Measurements from ENCODE around the gene GATA5. TPM values are rescaled to one million over a fixed set of nuclear protein-coding genes. Genes with fewer than 3 reads are reported as not detected.

Gene GATA5
- total and polyA plus RNA-seq, 3 experiments from 2014 or later: not detected

GRCh38 chr20:62482974-62483373 lies 7.2 kb upstream of the GATA5 start:
- Mint-ChIP-seq H3K9me3 (no peaks in the 10 kb centered on the region), H3K27me3 (peaks cover 39 to 66% of the 10 kb centered on the region in 2 donors), H3K4me1 (peaks cover 0 to 18% (median 5%) of the 10 kb centered on the region in 3 donors), H3K36me3 (no peaks in the 10 kb centered on the region), H3K27ac (no peak overlapping the region), H3K4me3 (no peak overlapping the region)
- ChIA-PET POLR2A (no interaction called here), CTCF (no interaction called here)
- Histone ChIP-seq H3K4me3 (ENCODE audit: low read length) (no peak overlapping the region), H3K27ac (ENCODE audit: low read depth, low read length) (no peak overlapping the region), H3K9me3 (ENCODE audit: low read length) (no peaks in the 10 kb centered on the region), H3K27me3 (ENCODE audit: insufficient read depth, low read length, poor library complexity, severe bottlenecking) (peaks cover 8% of the 10 kb centered on the region), H3K36me3 (ENCODE audit: insufficient read depth, low read length) (no peaks in the 10 kb centered on the region), H3K4me1 (ENCODE audit: insufficient read depth, low read length) (no peaks in the 10 kb centered on the region)
- DNase-seq: no peak

GRCh38 chr20:62482146-62482809 lies 6.5 kb upstream of the GATA5 start:
- ChIA-PET CTCF (interaction anchor here (1.0 kb wide), 1 partner anchor 17 kb away, joined by 5 read pairs; no protein-coding TSS in a partner anchor), POLR2A (no interaction called here)
- H3K4me3 Mint-ChIP-seq: peak overlapping the region in 1 of 7 donors; percentile 23
- H3K36me3 ChIP-seq (ENCODE audit: insufficient read depth, low read length): no peaks in the 10 kb centered on the region
- H3K4me1 Mint-ChIP-seq: peaks cover 0 to 18% (median 5%) of the 10 kb centered on the region in 3 donors
- no peaks in the 10 kb centered on the region for H3K36me3 Mint-ChIP-seq
- H3K27me3 ChIP-seq (ENCODE audit: insufficient read depth, low read length, poor library complexity, severe bottlenecking): peaks cover 8% of the 10 kb centered on the region
- H3K9me3 ChIP-seq (ENCODE audit: low read length): no peaks in the 10 kb centered on the region
- H3K4me1 ChIP-seq (ENCODE audit: insufficient read depth, low read length): no peaks in the 10 kb centered on the region
- H3K27ac Mint-ChIP-seq: no peak overlapping the region
- H3K9me3 Mint-ChIP-seq: no peaks in the 10 kb centered on the region
- H3K27ac ChIP-seq (ENCODE audit: low read depth, low read length): no peak overlapping the region
- no peak for DNase-seq
- no peak overlapping the region for H3K4me3 ChIP-seq (ENCODE audit: low read length)
- H3K27me3 Mint-ChIP-seq: peaks cover 43 to 70% of the 10 kb centered on the region in 2 donors

DNA sequence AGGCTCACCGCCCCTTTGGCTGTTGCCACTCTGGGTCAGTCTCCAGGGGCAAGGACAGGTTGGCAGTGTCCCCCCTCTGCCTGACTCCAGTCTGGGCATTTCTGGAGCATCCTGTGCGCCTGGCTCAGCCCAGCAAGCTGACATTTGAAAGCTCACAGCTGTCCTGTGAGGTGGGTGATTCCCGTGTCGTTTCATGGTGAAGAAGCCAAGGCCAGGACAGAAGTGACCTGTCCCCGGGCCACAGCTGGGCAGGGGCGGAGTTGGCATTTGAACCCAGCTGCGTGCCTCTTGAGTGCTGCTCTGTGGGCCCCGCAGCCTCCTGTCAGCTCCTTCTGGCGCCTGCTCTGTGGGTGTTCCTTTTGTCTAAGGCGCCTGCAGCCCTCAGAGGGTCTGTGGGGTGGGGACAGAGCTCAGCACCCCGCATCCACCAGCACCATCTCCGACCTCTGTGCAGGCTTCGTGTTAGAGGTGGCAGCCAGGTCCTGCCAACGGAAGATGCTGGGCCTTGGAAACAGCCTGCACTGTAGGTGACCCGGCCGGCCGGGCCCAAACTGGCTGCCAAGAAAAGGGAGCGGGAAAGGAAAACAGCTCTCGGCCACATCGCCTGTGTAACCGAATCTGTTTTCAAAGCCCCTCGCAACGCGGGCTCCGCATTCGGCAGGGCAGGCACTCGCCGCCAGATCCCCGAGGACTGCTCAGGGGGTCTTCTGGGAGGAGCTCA lies 5.8 kb upstream of the GATA5 start:
- ChIA-PET CTCF (interaction anchor here (1.0 kb wide), 1 partner anchor 18 kb away, joined by 5 read pairs; no protein-coding TSS in a partner anchor), POLR2A (no interaction called here)
- no peak overlapping the region for H3K27ac Mint-ChIP-seq
- no peaks in the 10 kb centered on the region for H3K36me3 Mint-ChIP-seq
- peaks cover 44 to 71% of the 10 kb centered on the region in 2 donors for H3K27me3 Mint-ChIP-seq
- DNase-seq: no peak
- peaks cover 4 to 22% (median 6%) of the 10 kb centered on the region in 3 donors for H3K4me1 Mint-ChIP-seq
- H3K4me3 Mint-ChIP-seq: no peak overlapping the region
- Histone ChIP-seq H3K36me3 (ENCODE audit: insufficient read depth, low read length) (no peaks in the 10 kb centered on the region), H3K27ac (ENCODE audit: low read depth, low read length) (no peak overlapping the region), H3K4me3 (ENCODE audit: low read length) (no peak overlapping the region), H3K9me3 (ENCODE audit: low read length) (no peaks in the 10 kb centered on the region), H3K4me1 (ENCODE audit: insufficient read depth, low read length) (no peaks in the 10 kb centered on the region), H3K27me3 (ENCODE audit: insufficient read depth, low read length, poor library complexity, severe bottlenecking) (peaks cover 8% of the 10 kb centered on the region)
- no peaks in the 10 kb centered on the region for H3K9me3 Mint-ChIP-seq

- H3K27me3 ChIP-seq (ENCODE audit: insufficient read depth, low read length, poor library complexity, severe bottlenecking): peaks cover 8% of the 10 kb centered on the region
- no peaks in the 10 kb centered on the region for H3K9me3 Mint-ChIP-seq
- peaks cover 43 to 59% of the 10 kb centered on the region in 2 donors for H3K27me3 Mint-ChIP-seq
Observed at GRCh38 chr20:62480318-62480717, 4.5 kb upstream of the GATA5 start.

GRCh38 chr20:62479656-62480055 lies 3.9 kb upstream of the GATA5 start:
- ChIA-PET CTCF (no interaction called here), POLR2A (no interaction called here)
- peak overlapping the region in 1 of 8 donors; percentile 64 for H3K27ac Mint-ChIP-seq
- Histone ChIP-seq H3K36me3 (ENCODE audit: insufficient read depth, low read length) (no peaks in the 10 kb centered on the region), H3K4me3 (ENCODE audit: low read length) (no peak overlapping the region), H3K9me3 (ENCODE audit: low read length) (no peaks in the 10 kb centered on the region), H3K4me1 (ENCODE audit: insufficient read depth, low read length) (no peaks in the 10 kb centered on the region), H3K27ac (ENCODE audit: low read depth, low read length) (no peak overlapping the region), H3K27me3 (ENCODE audit: insufficient read depth, low read length, poor library complexity, severe bottlenecking) (peaks cover 8% of the 10 kb centered on the region)
- H3K4me3 Mint-ChIP-seq: peak overlapping the region in 1 of 7 donors; percentile 0
- no peak for DNase-seq
- no peaks in the 10 kb centered on the region for H3K36me3 Mint-ChIP-seq
- peaks cover 4 to 22% (median 6%) of the 10 kb centered on the region in 3 donors for H3K4me1 Mint-ChIP-seq
- H3K27me3 Mint-ChIP-seq: peaks cover 43 to 57% of the 10 kb centered on the region in 2 donors
- H3K9me3 Mint-ChIP-seq: no peaks in the 10 kb centered on the region

More at GRCh38 chr20:62480318-62480717, 4.5 kb upstream of the GATA5 start:
- CTCF ChIA-PET: no interaction called here
- DNase-seq: no peak
- Mint-ChIP-seq H3K4me1 (peaks cover 4 to 22% (median 6%) of the 10 kb centered on the region in 3 donors), H3K36me3 (no peaks in the 10 kb centered on the region), H3K27ac (no peak overlapping the region), H3K4me3 (no peak overlapping the region)
- Histone ChIP-seq H3K4me1 (ENCODE audit: insufficient read depth, low read length) (no peaks in the 10 kb centered on the region), H3K27ac (ENCODE audit: low read depth, low read length) (no peak overlapping the region), H3K36me3 (ENCODE audit: insufficient read depth, low read length) (no peaks in the 10 kb centered on the region), H3K9me3 (ENCODE audit: low read length) (no peaks in the 10 kb centered on the region), H3K4me3 (ENCODE audit: low read length) (no peak overlapping the region)
- POLR2A ChIA-PET: interaction anchor here (0.6 kb wide), 1 partner anchor 12 kb away, joined by 3 read pairs; no protein-coding TSS in a partner anchor

- H3K27me3 Mint-ChIP-seq: peaks cover 47 to 58% of the 10 kb centered on the region in 2 donors
- CTCF ChIA-PET: no interaction called here
Observed at GRCh38 chr20:62479156-62479555, 3.4 kb upstream of the GATA5 start.

GRCh38 chr20:62477669-62478455 lies 2.1 kb upstream of the GATA5 start:
- ChIA-PET CTCF (no interaction called here), POLR2A (no interaction called here)
- no peak for DNase-seq
- H3K4me1 ChIP-seq (ENCODE audit: insufficient read depth, low read length): no peaks in the 10 kb centered on the region
- Mint-ChIP-seq H3K27me3 (peaks cover 45 to 46% of the 10 kb centered on the region in 2 donors), H3K36me3 (no peaks in the 10 kb centered on the region), H3K27ac (no peak overlapping the region), H3K9me3 (no peaks in the 10 kb centered on the region), H3K4me1 (peaks cover 4 to 16% (median 5%) of the 10 kb centered on the region in 3 donors), H3K4me3 (no peak overlapping the region)
- H3K36me3 ChIP-seq (ENCODE audit: insufficient read depth, low read length): no peaks in the 10 kb centered on the region
- peaks cover 8% of the 10 kb centered on the region for H3K27me3 ChIP-seq (ENCODE audit: insufficient read depth, low read length, poor library complexity, severe bottlenecking)
- no peak overlapping the region for H3K4me3 ChIP-seq (ENCODE audit: low read length)
- no peaks in the 10 kb centered on the region for H3K9me3 ChIP-seq (ENCODE audit: low read length)
- H3K27ac ChIP-seq (ENCODE audit: low read depth, low read length): no peak overlapping the region

More at GRCh38 chr20:62479156-62479555, 3.4 kb upstream of the GATA5 start:
- peaks cover 8% of the 10 kb centered on the region for H3K27me3 ChIP-seq (ENCODE audit: insufficient read depth, low read length, poor library complexity, severe bottlenecking)
- no peak overlapping the region for H3K4me3 Mint-ChIP-seq
- H3K36me3 ChIP-seq (ENCODE audit: insufficient read depth, low read length): no peaks in the 10 kb centered on the region
- H3K36me3 Mint-ChIP-seq: no peaks in the 10 kb centered on the region
- no peak overlapping the region for H3K4me3 ChIP-seq (ENCODE audit: low read length)
- no peaks in the 10 kb centered on the region for H3K9me3 Mint-ChIP-seq
- no peak overlapping the region for H3K27ac ChIP-seq (ENCODE audit: low read depth, low read length)
- no peaks in the 10 kb centered on the region for H3K9me3 ChIP-seq (ENCODE audit: low read length)
- H3K4me1 ChIP-seq (ENCODE audit: insufficient read depth, low read length): no peaks in the 10 kb centered on the region
- DNase-seq: no peak
- peaks cover 4 to 22% (median 6%) of the 10 kb centered on the region in 3 donors for H3K4me1 Mint-ChIP-seq
- no peak overlapping the region for H3K27ac Mint-ChIP-seq
- POLR2A ChIA-PET: no interaction called here

All from CD8-positive, alpha-beta memory T cell (primary cell).